ENCODE data around the gene VAX1.

The VAX1 gene

DNA sequence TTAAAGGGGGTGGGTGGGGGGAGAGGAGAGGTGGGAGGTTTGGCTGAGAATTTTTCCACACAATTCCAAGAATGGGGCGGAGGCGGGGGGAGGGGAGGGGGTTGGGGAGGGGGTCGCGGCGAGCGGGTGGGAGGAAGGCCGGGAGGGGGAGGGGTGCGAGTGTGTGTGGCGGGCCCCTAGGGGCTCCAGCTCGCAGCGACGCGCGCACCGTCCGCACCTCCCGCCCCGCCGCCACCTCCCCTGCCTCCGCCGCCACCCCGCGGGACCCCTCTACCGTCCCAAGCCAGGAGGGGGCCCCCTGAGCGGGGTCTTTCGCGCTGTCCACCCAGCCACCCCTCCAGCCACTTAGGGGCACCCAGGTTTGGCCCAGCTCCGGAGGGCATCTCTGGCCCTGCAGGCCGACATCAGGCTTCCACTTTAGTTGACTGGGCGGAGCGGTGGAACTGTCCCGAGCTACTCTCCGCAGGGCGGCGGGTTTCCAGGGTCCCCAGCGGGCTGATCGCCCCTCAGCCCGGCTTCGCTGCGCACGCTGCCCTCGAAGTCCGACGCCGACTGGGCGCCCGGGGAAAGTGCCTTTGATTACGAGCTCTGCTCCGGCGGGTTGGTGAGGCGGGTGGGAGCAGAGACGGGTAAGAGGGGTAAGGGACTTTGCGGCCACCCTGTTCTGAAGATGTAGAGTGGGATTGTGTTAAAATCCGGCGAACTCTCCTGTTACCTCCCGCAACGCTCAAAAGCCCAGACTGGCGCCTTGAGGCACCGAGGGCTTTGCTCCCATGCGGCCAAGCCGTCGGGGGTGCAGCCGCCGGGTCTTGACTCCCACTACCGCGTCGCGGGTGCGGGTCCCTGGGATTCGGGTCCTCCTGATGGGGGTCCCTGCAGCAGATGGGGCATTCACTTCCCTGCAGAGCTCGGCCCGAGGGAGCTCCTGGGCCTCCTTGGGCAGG lies 1.8 kb upstream of the VAX1 start:
- no peaks in the 10 kb centered on the region for H3K79me2 ChIP-seq (ENCODE audit: low read length)
- no peak overlapping the region for H2AFZ ChIP-seq (ENCODE audit: low read depth, low read length)
- no peaks in the 10 kb centered on the region for H3K9me3 ChIP-seq (ENCODE audit: insufficient read depth, low read length)
- no peak overlapping the region for H3K27ac ChIP-seq (ENCODE audit: low read length)
- no peak for TF ChIP-seq EZH2phosphoT487 (IDR thresholded peaks at IDR 0.05; ENCODE audit: low read depth)
- TF ChIP-seq, protein P1, sequence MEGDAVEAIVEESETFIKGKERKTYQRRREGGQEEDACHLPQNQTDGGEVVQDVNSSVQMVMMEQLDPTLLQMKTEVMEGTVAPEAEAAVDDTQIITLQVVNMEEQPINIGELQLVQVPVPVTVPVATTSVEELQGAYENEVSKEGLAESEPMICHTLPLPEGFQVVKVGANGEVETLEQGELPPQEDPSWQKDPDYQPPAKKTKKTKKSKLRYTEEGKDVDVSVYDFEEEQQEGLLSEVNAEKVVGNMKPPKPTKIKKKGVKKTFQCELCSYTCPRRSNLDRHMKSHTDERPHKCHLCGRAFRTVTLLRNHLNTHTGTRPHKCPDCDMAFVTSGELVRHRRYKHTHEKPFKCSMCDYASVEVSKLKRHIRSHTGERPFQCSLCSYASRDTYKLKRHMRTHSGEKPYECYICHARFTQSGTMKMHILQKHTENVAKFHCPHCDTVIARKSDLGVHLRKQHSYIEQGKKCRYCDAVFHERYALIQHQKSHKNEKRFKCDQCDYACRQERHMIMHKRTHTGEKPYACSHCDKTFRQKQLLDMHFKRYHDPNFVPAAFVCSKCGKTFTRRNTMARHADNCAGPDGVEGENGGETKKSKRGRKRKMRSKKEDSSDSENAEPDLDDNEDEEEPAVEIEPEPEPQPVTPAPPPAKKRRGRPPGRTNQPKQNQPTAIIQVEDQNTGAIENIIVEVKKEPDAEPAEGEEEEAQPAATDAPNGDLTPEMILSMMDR (IDR thresholded peaks at IDR 0.05; ENCODE audit: low read depth, low read length), result no peak
- H3K4me2 ChIP-seq (ENCODE audit: low read length), result no peak overlapping the region
- no peaks in the 10 kb centered on the region for H3K36me3 ChIP-seq (replicated peaks; ENCODE audit: low read depth, low read length)
- H3K4me1 ChIP-seq (ENCODE audit: low read length), result no peaks in the 10 kb centered on the region
- no peaks in the 10 kb centered on the region for H4K20me1 ChIP-seq (ENCODE audit: insufficient read depth, low read length)
- no peak overlapping the region for H3K9ac ChIP-seq (ENCODE audit: low read length)
- no peaks in the 10 kb centered on the region; the same call in 1 of the 2 replicates for H3K27me3 ChIP-seq (ENCODE audit: low read depth, low read length)
- H3K4me3 ChIP-seq (ENCODE audit: low read length), result no peak overlapping the region

DNA sequence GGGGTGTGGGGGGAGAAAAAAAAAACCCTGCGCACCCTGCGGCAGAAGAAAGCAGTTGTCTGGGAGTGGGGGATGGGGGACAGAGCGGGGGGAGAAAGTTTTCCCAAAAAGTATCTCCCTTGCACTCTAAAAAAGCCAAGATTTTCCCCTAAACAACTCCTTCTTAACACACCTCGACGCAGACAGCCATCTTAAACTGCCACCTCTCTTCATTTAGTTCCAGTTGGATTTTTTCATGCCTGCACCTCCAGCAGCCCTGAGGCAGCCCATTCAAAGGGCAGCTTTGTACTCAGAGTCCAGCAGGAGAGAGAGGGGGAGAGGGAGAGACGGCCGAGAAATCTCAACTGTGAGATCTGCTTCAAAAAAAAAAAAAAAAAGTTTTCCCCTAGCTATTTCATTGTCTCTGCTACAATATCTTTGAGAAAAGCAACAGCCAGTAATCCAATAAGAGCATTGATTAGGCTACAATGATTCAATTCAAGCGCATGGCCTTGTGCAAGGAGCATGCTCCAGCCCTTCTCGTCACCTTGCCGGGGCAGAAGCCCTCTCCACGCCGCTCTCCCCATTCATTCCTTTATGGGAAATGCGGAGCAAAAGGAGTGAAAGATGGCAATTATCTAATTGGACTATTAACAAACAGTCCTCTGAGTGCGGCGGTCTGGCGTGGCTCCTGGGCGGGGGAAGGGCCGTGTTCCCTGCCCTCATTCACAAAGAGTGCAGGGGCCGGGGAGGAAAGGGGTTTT lies 939 bp upstream of the VAX1 start:
- TF ChIP-seq EZH2phosphoT487 (IDR thresholded peaks at IDR 0.05; ENCODE audit: low read depth), result no peak
- TF ChIP-seq, protein P1 (IDR thresholded peaks at IDR 0.05; ENCODE audit: low read depth, low read length), result no peak
- no peak overlapping the region for H3K4me2 ChIP-seq (ENCODE audit: low read length)
- no peak overlapping the region for H3K4me3 ChIP-seq (ENCODE audit: low read length)
- no peaks in the 10 kb centered on the region for H4K20me1 ChIP-seq (ENCODE audit: insufficient read depth, low read length)
- no peaks in the 10 kb centered on the region for H3K79me2 ChIP-seq (ENCODE audit: low read length)
- H3K36me3 ChIP-seq (replicated peaks; ENCODE audit: low read depth, low read length), result no peaks in the 10 kb centered on the region
- no peaks in the 10 kb centered on the region for H3K9me3 ChIP-seq (ENCODE audit: insufficient read depth, low read length)
- no peak overlapping the region for H2AFZ ChIP-seq (ENCODE audit: low read depth, low read length)
- H3K9ac ChIP-seq (ENCODE audit: low read length), result no peak overlapping the region
- H3K27ac ChIP-seq (ENCODE audit: low read length), result no peak overlapping the region
- no peaks in the 10 kb centered on the region for H3K4me1 ChIP-seq (ENCODE audit: low read length)
- no peaks in the 10 kb centered on the region; the same call in 1 of the 2 replicates for H3K27me3 ChIP-seq (ENCODE audit: low read depth, low read length)

DNA sequence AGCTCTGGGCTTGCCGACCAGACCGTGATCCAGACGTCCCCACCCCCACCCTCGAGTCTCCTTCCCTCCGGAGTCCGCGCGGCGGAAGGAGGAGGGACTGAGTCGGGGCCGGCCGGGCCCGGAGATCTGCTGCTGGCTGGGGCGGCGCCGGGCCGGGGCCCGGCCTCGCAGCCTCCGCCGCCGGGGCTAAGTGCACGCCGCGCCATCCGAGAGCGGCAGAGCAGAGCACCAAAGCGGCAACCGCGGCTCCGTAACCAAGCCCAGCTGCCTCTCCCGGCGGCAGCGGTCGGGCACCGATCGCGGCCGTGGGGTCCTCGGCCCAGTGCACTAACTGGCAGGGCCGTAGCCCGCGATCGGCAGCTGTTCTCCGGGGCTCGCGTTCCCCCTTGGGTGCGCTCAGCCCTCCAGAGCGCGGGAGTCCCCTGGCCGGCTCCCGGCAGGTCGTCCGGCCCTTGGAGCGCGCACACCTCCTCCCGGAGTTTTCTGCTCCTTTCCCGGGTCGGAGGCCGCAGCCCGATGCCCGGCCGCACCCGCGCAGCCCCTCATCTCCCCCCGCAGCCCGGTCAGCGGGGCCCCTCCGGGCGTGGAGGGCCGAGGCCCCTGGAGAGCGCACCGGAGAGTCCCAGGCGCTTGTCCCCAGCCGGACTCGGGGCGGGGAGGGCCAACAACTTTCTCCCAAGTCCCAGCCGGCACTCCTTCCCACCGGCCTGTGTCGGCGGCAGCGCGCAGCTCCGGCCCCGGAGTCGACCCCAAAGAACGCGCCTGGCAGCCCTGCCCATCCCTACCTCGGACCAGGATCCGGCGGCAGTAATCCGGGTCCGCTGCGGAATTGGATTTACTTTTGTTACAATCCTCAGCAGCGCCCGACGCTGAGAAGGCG lies 799 bp downstream of the VAX1 start:
- H3K27me3 ChIP-seq (ENCODE audit: low read depth, low read length), result no peaks in the 10 kb centered on the region
- no peaks in the 10 kb centered on the region for H3K9me3 ChIP-seq (ENCODE audit: insufficient read depth, low read length)
- H4K20me1 ChIP-seq (ENCODE audit: insufficient read depth, low read length), result no peaks in the 10 kb centered on the region
- H3K9ac ChIP-seq (ENCODE audit: low read length), result no peak overlapping the region
- no peaks in the 10 kb centered on the region for H3K36me3 ChIP-seq (replicated peaks; ENCODE audit: low read depth, low read length)
- no peak overlapping the region for H2AFZ ChIP-seq (ENCODE audit: low read depth, low read length)
- H3K4me2 ChIP-seq (ENCODE audit: low read length), result no peak overlapping the region
- no peaks in the 10 kb centered on the region for H3K79me2 ChIP-seq (ENCODE audit: low read length)
- TF ChIP-seq, protein P1 (IDR thresholded peaks at IDR 0.05; ENCODE audit: low read depth, low read length), result no peak
- TF ChIP-seq EZH2phosphoT487 (IDR thresholded peaks at IDR 0.05; ENCODE audit: low read depth), result no peak
- no peak overlapping the region for H3K4me3 ChIP-seq (ENCODE audit: low read length)
- H3K4me1 ChIP-seq (ENCODE audit: low read length), result no peaks in the 10 kb centered on the region
- H3K27ac ChIP-seq (ENCODE audit: low read length), result no peak overlapping the region
